Breast epithelium (tissue), 3 donors: Measurements from ENCODE around the gene FAM20B.

ENCODE experiments used
- POLR2A ChIP-seq: fragments of 450-650 bp; IDR thresholded peaks from one replicate; pipeline ENCODE4 v1.6.1; 2016; ENCODE audit warnings: antibody characterized with exemption, mild to moderate bottlenecking, moderate library complexity
- TF ChIP-seq, protein P1 (sequence below), 3 donors: fragments of 450-650 bp; IDR thresholded peaks; one replicate each; pipeline ENCODE4 v1.5.1; 2016 to 2017; ENCODE audit warnings: antibody characterized with exemption in 3 of 3, mild to moderate bottlenecking in 3 of 3, moderate library complexity in 3 of 3

DNA sequence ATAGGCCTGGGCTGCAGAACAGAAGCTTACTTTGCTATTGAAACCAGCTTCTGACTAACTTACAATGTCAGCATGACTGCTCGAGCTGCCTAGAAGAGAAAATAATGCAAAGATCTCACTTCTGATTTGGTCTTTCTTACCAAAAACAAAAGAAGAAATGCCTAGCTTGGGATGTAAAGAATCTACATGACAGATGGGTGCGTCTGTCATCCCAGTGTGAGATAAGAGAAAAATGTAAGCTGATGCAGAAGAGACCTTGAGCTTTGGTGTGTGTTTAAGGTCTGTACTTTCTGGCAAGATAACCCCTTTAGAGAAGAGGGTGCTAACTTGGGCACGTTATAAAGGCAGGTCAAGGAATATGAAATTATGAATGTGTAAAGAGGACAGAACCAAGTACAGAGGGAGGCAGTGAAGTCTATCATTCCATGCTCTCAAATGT is 3.6 kb downstream of the FAM20B start:
- TF ChIP-seq, protein P1, sequence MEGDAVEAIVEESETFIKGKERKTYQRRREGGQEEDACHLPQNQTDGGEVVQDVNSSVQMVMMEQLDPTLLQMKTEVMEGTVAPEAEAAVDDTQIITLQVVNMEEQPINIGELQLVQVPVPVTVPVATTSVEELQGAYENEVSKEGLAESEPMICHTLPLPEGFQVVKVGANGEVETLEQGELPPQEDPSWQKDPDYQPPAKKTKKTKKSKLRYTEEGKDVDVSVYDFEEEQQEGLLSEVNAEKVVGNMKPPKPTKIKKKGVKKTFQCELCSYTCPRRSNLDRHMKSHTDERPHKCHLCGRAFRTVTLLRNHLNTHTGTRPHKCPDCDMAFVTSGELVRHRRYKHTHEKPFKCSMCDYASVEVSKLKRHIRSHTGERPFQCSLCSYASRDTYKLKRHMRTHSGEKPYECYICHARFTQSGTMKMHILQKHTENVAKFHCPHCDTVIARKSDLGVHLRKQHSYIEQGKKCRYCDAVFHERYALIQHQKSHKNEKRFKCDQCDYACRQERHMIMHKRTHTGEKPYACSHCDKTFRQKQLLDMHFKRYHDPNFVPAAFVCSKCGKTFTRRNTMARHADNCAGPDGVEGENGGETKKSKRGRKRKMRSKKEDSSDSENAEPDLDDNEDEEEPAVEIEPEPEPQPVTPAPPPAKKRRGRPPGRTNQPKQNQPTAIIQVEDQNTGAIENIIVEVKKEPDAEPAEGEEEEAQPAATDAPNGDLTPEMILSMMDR (IDR thresholded peaks at IDR 0.05) = no peak
- no peak for TF ChIP-seq POLR2A
